ENCODE measurements around the gene PPP4R4.

Gene PPP4R4

DNA sequence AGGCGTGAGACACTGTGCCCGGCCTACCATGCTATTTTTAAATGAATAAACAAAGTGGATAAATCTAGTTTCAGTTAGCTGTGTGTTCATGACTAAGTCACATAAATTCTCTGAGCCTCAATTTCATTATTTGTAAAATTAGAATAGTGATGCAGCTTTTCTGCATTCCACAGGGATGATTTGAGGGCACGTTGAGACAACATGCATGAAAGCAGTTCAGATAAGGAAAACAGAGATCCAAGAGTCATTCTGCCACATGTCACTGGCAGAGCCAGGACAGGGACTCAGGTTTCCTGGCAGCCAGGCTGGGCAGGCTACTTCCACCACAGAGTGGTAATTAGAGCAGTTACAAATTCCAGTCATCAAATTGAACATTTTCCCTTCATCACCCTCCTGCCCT, 2.9 kb upstream of the PPP4R4 start:
- no peak overlapping the region for H3K4me3 ChIP-seq (ENCODE audit: low read depth, low read length)
- TF ChIP-seq, protein P1, sequence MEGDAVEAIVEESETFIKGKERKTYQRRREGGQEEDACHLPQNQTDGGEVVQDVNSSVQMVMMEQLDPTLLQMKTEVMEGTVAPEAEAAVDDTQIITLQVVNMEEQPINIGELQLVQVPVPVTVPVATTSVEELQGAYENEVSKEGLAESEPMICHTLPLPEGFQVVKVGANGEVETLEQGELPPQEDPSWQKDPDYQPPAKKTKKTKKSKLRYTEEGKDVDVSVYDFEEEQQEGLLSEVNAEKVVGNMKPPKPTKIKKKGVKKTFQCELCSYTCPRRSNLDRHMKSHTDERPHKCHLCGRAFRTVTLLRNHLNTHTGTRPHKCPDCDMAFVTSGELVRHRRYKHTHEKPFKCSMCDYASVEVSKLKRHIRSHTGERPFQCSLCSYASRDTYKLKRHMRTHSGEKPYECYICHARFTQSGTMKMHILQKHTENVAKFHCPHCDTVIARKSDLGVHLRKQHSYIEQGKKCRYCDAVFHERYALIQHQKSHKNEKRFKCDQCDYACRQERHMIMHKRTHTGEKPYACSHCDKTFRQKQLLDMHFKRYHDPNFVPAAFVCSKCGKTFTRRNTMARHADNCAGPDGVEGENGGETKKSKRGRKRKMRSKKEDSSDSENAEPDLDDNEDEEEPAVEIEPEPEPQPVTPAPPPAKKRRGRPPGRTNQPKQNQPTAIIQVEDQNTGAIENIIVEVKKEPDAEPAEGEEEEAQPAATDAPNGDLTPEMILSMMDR (conservative IDR thresholded peaks at IDR 0.05; ENCODE audit: low read depth, low read length): no peak
- DNase-seq (ENCODE audit: low read depth): no peak

DNA sequence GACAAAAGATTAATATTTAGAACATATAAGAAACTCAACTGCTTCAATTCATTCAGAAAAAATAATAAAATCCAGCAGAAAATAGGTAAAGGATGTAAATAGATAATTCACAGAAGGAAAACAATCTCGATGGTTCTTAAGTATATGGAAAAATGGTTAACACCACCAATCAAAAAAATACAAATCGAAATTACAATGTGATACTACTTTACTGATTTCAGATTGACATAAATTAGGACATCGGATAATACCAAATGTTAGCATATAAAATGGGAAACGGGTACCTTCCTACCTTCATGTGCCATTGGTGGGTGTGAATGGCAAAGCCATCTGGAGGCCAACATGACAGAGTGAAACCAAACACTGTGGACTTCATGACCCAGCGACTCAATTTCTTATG, 1.6 kb upstream of the PPP4R4 start:
- TF ChIP-seq, protein P1 (conservative IDR thresholded peaks at IDR 0.05; ENCODE audit: low read depth, low read length): no peak
- H3K4me3 ChIP-seq (ENCODE audit: low read depth, low read length): no peak overlapping the region
- DNase-seq (ENCODE audit: low read depth): no peak

DNA sequence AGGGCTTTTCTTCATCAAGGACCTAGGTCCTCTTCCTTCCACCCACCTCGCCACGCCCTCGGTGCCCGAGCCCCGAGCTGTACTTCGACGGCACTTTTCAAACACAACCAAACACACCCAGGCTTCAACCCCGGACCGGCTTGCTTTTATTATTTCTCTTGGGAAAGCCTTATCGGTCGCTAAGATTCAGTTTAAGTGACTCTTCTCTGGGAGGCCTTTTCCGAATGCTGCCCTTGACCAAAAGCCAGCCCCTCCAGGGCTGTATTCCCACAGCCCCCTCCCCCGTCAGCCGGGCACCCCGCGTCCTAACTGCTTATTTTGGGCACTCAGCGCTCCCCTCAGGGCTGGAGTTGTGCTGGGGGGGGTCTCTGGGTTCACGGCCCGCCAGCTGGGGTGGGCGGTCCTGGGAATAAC, 644 bp upstream of the PPP4R4 start:
- H3K4me3 ChIP-seq (ENCODE audit: low read depth, low read length): peak overlapping the region; percentile 56
- no peak for DNase-seq (ENCODE audit: low read depth)
- TF ChIP-seq, protein P1 (conservative IDR thresholded peaks at IDR 0.05; ENCODE audit: low read depth, low read length): no peak

DNA sequence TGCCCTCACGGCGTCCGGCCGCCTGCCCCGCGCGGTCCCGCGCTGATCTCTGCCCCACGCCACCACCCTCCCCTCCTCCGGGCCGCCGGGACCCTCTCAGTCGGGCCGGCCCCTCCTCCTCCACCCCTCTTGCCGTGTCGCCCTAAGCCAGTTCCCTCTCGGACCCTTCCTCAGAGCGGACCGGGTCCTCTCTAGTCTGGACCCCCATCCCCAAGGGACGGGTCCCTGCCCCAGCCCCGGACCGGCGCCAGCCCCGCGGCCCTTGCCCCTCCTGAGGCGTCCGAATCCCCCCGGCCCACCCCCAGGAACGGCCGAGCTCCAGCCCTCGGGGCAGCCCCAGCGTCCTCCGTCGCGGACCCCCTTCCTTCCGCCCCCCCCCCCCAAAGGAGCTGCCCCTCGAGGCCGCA, 485 bp downstream of the PPP4R4 start:
- TF ChIP-seq, protein P1 (conservative IDR thresholded peaks at IDR 0.05; ENCODE audit: low read depth, low read length): no peak
- no peak for DNase-seq (ENCODE audit: low read depth)
- peak overlapping the region; percentile 56 for H3K4me3 ChIP-seq (ENCODE audit: low read depth, low read length)

DNA sequence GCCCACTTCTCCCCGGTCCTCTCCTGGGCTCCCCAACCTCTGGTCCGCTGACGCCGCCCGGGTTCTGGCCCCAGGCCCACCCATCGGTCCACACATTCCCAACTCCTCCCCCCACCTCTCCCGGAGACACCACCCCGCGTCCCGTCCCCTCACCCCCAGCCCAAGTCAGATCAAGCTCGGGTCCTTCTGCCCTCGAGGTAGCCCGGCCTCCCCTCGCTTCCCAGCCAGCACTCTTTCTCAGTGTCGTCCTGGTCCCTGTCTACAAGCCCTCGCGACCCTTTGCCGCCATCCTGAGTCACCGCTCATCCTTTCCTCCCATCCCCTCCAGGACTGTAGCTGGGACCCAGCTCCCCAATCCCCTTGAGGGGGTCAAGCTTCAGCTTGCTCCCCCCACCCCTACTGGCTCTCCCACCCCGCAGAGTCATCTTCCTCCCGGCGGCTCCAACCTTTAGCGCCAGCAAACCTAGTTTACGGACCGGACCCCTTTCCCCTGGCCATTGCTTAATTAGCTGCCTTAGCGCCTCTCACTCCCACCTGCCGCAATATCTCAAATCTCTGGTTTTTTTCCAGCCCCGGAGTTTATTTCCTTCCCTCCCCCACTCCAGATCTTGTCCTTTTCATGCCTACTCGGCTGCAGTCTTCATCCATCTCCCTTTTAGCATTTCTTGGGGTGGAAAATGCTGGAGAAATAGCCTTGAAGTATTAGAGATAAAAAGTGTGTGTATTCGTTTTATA, 1.1 kb downstream of the PPP4R4 start:
- no peak for DNase-seq (ENCODE audit: low read depth)
- TF ChIP-seq, protein P1 (conservative IDR thresholded peaks at IDR 0.05; ENCODE audit: low read depth, low read length): no peak
- no peak overlapping the region for H3K4me3 ChIP-seq (ENCODE audit: low read depth, low read length)

DNA sequence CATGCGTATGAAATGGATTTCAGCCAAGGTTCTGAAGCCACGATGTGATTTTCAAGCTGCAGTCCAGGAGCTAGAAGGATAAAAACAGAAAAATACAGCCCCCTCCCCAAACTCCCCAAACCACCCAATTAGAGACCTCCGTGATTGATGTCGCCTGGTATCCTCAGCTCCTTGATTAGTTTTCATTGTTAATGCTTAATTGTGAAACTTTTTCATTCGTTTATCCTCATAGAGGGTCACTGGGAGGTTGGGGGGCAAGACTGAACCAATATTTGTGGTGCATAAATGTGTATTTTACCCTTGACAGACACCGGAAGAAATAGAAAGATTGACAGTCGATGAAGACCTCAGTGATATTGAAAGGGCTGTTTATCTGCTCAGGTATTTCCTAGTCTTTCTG, 1.6 kb downstream of the PPP4R4 start:
- DNase-seq (ENCODE audit: low read depth): no peak
- TF ChIP-seq, protein P1 (conservative IDR thresholded peaks at IDR 0.05; ENCODE audit: low read depth, low read length): no peak
- no peak overlapping the region for H3K4me3 ChIP-seq (ENCODE audit: low read depth, low read length)

- no peak for DNase-seq (ENCODE audit: low read depth)
Observed at GRCh38 chr14:94176808-94177207, 2.7 kb downstream of the PPP4R4 start.

More at GRCh38 chr14:94176808-94177207, 2.7 kb downstream of the PPP4R4 start:
- TF ChIP-seq, protein P1 (conservative IDR thresholded peaks at IDR 0.05; ENCODE audit: low read depth, low read length): no peak
- H3K4me3 ChIP-seq (ENCODE audit: low read depth, low read length): no peak overlapping the region

Data from choroid plexus epithelial cell (primary cell).